Neural progenitor cell (in vitro differentiated cells): ENCODE results near the gene TCOF1. TPM values are rescaled to one million over a fixed set of nuclear protein-coding genes. Genes with fewer than 3 reads are reported as not detected.
A peak's percentile ranks its signal among the peaks of the same experiment; 100 is the strongest.

ENCODE experiments used
- DNase-seq: peaks from one replicate; pipeline ENCODE4 v3.0.0-alpha.2; 2016; ENCODE audit warnings: low spot score
- H2AFZ ChIP-seq: fragments of 200-600 bp; sonication (generic); replicated peaks from 2 replicates; pipeline ENCODE4 v1.6.1; 2016; ENCODE audit warnings: antibody characterized with exemption
- H3F3A ChIP-seq: fragments of 200-600 bp; sonication (generic); 2 replicates; pipeline ENCODE4 v1.6.1; 2016; ENCODE audit warnings: antibody characterized with exemption, low read depth
- H3K27ac ChIP-seq: fragments of 200-600 bp; sonication (generic); 2 replicates; pipeline ENCODE4 v1.5.1; 2016; ENCODE audit warnings: mild to moderate bottlenecking
- H3K27me3 ChIP-seq: fragments of 200-600 bp; sonication (generic); 2 replicates; pipeline ENCODE4 v1.6.1; 2016; ENCODE audit warnings: mild to moderate bottlenecking, moderate library complexity
- H3K36me3 ChIP-seq: fragments of 200-600 bp; sonication (generic); 2 replicates; pipeline ENCODE4 v1.5.1; 2016
- H3K4me1 ChIP-seq: fragments of 200-600 bp; sonication (generic); 2 replicates; pipeline ENCODE4 v1.6.1; 2016; ENCODE audit warnings: mixed run types
- H3K4me2 ChIP-seq: fragments of 200-600 bp; sonication (generic); 2 replicates; pipeline ENCODE4 v1.6.1; 2016
- H3K4me3 ChIP-seq: fragments of 200-600 bp; sonication (generic); 2 replicates; pipeline ENCODE4 v1.5.1; 2016
- H3K79me2 ChIP-seq: fragments of 200-600 bp; sonication (generic); 2 replicates; pipeline ENCODE4 v1.6.1; 2016; ENCODE audit warnings: low read depth
- H3K9ac ChIP-seq: fragments of 200-600 bp; sonication (generic); 2 replicates; pipeline ENCODE4 v1.6.1; 2016
- H3K9me3 ChIP-seq: fragments of 200-600 bp; sonication (generic); 2 replicates; pipeline ENCODE4 v1.5.1; 2016; ENCODE audit warnings: low read depth
- H4K20me1 ChIP-seq: fragments of 200-600 bp; sonication (generic); 2 replicates; pipeline ENCODE4 v1.6.1; 2016; ENCODE audit warnings: low read depth
- H3K27ac Mint-ChIP-seq: 3 replicates; pipeline ENCODE4 v1.8.0; 2021; ENCODE audit warnings: mixed read lengths
- H3K27me3 Mint-ChIP-seq: 2 replicates; pipeline ENCODE4 v1.8.0; 2022; ENCODE audit warnings: low read depth, mild to moderate bottlenecking, inconsistent platforms, moderate library complexity, mixed read lengths; ENCODE audit not compliant: insufficient read depth
- H3K36me3 Mint-ChIP-seq: 3 replicates; pipeline ENCODE4 v1.8.0; 2021; ENCODE audit warnings: mixed read lengths
- H3K4me1 Mint-ChIP-seq: 3 replicates; pipeline ENCODE4 v1.8.0; 2021; ENCODE audit warnings: mixed read lengths
- H3K4me3 Mint-ChIP-seq: 3 replicates; pipeline ENCODE4 v1.8.0; 2021; ENCODE audit warnings: mild to moderate bottlenecking, moderate library complexity, mixed read lengths
- H3K9me3 Mint-ChIP-seq: 3 replicates; pipeline ENCODE4 v1.8.0; 2020; ENCODE audit warnings: mixed read lengths
- EZH2 ChIP-seq: fragments of 200-600 bp; sonication (generic); IDR thresholded peaks from 2 replicates; pipeline ENCODE4 v1.6.1; 2017; ENCODE audit warnings: antibody characterized with exemption, mild to moderate bottlenecking, moderate library complexity
- EZH2phosphoT487 ChIP-seq: fragments of 200-600 bp; sonication (generic); IDR thresholded peaks from 2 replicates; pipeline ENCODE4 v1.6.1; 2017; ENCODE audit warnings: antibody characterized with exemption
- total RNA-seq: library from RNA; depleted of rRNA; stranded (reverse); fragments of >200 nt; gene quantifications from 2 replicates; pipeline ENCODE4 v1.2.3, GENCODE V29; 2015; ENCODE audit warnings: low replicate concordance
- TF ChIP-seq, protein P1 (sequence below): fragments of 200-600 bp; sonication (generic); IDR thresholded peaks from 2 replicates; pipeline ENCODE4 v1.5.1; 2017; ENCODE audit warnings: antibody characterized with exemption, mild to moderate bottlenecking

Gene TCOF1
- total RNA-seq, 1 donor from 2014 or later = 37.9 TPM

DNA sequence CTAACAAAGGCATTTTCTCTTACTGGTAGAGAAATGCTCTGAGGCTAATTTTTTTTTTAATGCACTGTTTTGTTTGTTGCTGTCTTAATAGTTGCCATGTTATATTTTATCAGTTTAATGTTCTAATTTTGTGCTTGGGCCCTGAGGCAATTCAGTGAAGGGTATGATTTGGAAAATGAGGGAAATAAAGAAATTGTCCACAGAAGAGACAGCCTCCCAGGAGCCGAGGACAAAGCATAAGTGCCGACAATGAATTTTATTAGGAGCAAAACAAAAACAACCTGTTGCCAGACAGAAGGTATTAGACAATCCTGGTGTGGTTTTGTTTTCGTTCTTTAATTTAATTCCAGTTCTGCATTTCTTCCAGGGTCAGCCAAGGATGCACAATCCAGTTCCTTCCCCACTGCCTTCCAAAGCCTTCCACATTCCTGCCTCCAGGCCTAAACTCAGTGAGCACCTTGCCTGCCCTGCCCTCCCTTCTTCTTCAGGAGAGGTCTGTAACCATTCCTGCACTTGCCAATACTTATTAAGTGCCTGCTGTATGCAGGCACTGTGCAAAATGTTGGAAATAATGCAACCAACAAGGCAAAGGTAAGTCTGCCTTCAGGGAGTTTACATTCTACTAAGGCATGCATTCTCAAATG is 4.3 kb upstream of the TCOF1 start:
- no peaks in the 10 kb centered on the region for H3K36me3 ChIP-seq
- no peak for DNase-seq
- H3K4me3 Mint-ChIP-seq = no peak overlapping the region

DNA sequence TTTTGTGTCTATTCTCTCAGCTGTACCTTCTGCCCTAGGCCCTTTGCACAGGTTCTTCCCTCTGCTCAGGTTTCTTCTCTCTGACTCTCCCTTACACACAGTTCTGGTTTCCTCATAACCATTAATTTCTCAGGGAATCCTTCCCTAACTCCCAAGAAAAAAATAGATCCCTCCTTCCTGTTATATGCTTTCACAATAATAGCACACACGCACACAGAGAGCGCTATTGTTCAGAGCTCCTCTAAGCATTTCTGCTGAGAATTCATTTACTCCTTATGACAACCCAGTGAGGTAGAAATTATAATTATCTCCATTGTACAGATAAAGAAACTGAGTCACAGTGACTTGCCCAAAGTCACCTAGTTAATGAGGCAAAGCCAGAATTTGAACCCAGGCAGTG is 1.7 kb upstream of the TCOF1 start:
- peaks cover 23% of the 10 kb centered on the region for H3K4me1 Mint-ChIP-seq
- Histone ChIP-seq H3K9me3 (no peaks in the 10 kb centered on the region), H3F3A (no peaks in the 10 kb centered on the region), H4K20me1 (peaks cover 25% of the 10 kb centered on the region), H3K9ac (no peak overlapping the region), H3K36me3 (no peaks in the 10 kb centered on the region), H3K79me2 (peaks cover 33% of the 10 kb centered on the region), H3K27ac (no peak overlapping the region), H3K27me3 (peaks cover 4% of the 10 kb centered on the region), H3K4me3 (no peak overlapping the region), H3K4me2 (no peak overlapping the region), H2AFZ (no peak overlapping the region), H3K4me1 (peaks cover 11% of the 10 kb centered on the region)
- H3K36me3 Mint-ChIP-seq = peaks cover 6% of the 10 kb centered on the region
- DNase-seq = no peak
- H3K27me3 Mint-ChIP-seq = peaks cover 6% of the 10 kb centered on the region
- H3K4me3 Mint-ChIP-seq = no peak overlapping the region
- no peaks in the 10 kb centered on the region for H3K9me3 Mint-ChIP-seq
- H3K27ac Mint-ChIP-seq = peak overlapping the region; percentile 5
- TF ChIP-seq EZH2 (no peak), EZH2phosphoT487 (no peak)
- TF ChIP-seq, protein P1, sequence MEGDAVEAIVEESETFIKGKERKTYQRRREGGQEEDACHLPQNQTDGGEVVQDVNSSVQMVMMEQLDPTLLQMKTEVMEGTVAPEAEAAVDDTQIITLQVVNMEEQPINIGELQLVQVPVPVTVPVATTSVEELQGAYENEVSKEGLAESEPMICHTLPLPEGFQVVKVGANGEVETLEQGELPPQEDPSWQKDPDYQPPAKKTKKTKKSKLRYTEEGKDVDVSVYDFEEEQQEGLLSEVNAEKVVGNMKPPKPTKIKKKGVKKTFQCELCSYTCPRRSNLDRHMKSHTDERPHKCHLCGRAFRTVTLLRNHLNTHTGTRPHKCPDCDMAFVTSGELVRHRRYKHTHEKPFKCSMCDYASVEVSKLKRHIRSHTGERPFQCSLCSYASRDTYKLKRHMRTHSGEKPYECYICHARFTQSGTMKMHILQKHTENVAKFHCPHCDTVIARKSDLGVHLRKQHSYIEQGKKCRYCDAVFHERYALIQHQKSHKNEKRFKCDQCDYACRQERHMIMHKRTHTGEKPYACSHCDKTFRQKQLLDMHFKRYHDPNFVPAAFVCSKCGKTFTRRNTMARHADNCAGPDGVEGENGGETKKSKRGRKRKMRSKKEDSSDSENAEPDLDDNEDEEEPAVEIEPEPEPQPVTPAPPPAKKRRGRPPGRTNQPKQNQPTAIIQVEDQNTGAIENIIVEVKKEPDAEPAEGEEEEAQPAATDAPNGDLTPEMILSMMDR = no peak

More for the DNA sequence above, 4.3 kb upstream of the TCOF1 start:
- Histone ChIP-seq H3K27me3 (peaks cover 4% of the 10 kb centered on the region), H3F3A (no peaks in the 10 kb centered on the region), H3K4me2 (no peak overlapping the region), H3K9ac (no peak overlapping the region), H3K4me3 (no peak overlapping the region), H3K79me2 (peaks cover 6% of the 10 kb centered on the region), H4K20me1 (no peaks in the 10 kb centered on the region), H3K4me1 (peaks cover 5% of the 10 kb centered on the region), H3K9me3 (no peaks in the 10 kb centered on the region), H2AFZ (no peak overlapping the region), H3K27ac (no peak overlapping the region)
- no peak for TF ChIP-seq EZH2
- no peak for TF ChIP-seq EZH2phosphoT487
- TF ChIP-seq, protein P1 = no peak
- Mint-ChIP-seq H3K9me3 (no peaks in the 10 kb centered on the region), H3K4me1 (peaks cover 29% of the 10 kb centered on the region), H3K27me3 (peaks cover 6% of the 10 kb centered on the region), H3K27ac (no peak overlapping the region), H3K36me3 (no peaks in the 10 kb centered on the region)

DNA sequence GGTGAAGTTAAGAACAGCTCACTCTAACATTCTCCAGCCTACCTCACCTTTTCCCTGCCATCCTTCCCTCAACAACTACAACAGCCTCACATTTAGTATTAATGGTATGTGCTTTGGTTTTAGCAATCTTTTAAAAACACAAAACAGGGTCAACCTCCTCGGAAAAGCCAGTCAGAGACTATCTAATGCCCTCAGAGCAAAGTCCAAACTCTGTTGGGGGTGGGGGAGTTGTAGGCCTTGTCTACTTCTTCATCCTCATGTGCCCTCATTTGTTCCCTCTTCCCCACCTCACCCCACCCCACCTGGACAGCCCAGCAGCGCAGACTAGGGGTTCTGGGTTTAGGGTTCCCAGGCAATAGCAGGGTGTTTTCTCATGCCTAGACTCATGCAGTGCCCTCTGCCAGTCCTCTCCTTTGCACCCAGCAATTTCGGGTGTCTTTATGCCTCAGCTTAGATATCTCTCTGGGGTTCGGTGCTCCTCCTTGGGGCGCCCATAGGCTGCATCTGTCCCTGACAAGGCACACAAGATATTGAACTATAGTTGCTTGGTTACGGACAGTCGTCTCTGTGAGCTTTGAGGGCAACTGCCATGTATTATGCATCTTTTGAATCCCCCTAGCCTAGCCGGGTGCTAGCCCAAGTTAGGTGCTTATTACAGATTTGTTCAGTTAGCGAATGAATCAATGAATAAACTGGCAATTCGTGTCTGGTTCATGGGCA is 762 bp upstream of the TCOF1 start:
- no peak overlapping the region for H3K9ac ChIP-seq
- H3K27ac Mint-ChIP-seq = no peak overlapping the region

More for the DNA sequence above, 762 bp upstream of the TCOF1 start:
- Histone ChIP-seq H4K20me1 (peaks cover 28% of the 10 kb centered on the region), H3K79me2 (peaks cover 39% of the 10 kb centered on the region), H3F3A (no peaks in the 10 kb centered on the region), H3K4me2 (peak overlapping the region; percentile 76), H3K4me3 (peak overlapping the region; percentile 74), H3K27me3 (peaks cover 4% of the 10 kb centered on the region), H2AFZ (peak overlapping the region; percentile 98), H3K27ac (no peak overlapping the region), H3K36me3 (no peaks in the 10 kb centered on the region), H3K4me1 (peaks cover 11% of the 10 kb centered on the region), H3K9me3 (no peaks in the 10 kb centered on the region)
- TF ChIP-seq, protein P1 = no peak
- no peak for TF ChIP-seq EZH2phosphoT487
- Mint-ChIP-seq H3K36me3 (peaks cover 11% of the 10 kb centered on the region), H3K4me1 (peaks cover 21% of the 10 kb centered on the region), H3K27me3 (peaks cover 6% of the 10 kb centered on the region), H3K9me3 (no peaks in the 10 kb centered on the region), H3K4me3 (peak overlapping the region; percentile 90)
- no peak for DNase-seq
